OCI-LY7 (cell line): ENCODE results near the gene LATS2.

ENCODE experiments used
- CTCF ChIP-seq: fragments of 200-600 bp; sonication (generic); conservative IDR thresholded peaks from 2 replicates; pipeline ENCODE4 v1.5.1; 2014; ENCODE audit warnings: mild to moderate bottlenecking, antibody characterized with exemption, low read length, moderate library complexity, mixed read lengths
- EZH2phosphoT487 ChIP-seq: fragments of 200-600 bp; sonication (generic); IDR thresholded peaks from 2 replicates; pipeline ENCODE4 v1.6.1; 2018; ENCODE audit warnings: low read depth, borderline replicate concordance, mild to moderate bottlenecking, mixed run types, antibody characterized with exemption, low read length, moderate library complexity, mixed read lengths

- TF ChIP-seq CTCF (no peak), EZH2phosphoT487 (no peak)
Measured at GRCh38 chr13:20964904-20965303, 96.5 kb downstream of the LATS2 start.
